Activated CD4-positive, alpha-beta T cell treated with anti-CD3 and anti-CD28 coated beads, Interleukin-2, Interleukin-4, amounts not matched to agents 100 ng/mL and 50 ng/mL, durations not matched to agents 16 hours and 8 hours (primary cell): ENCODE measurements around the gene SIVA1.
"Not testable (repeated sequence)": the region's sequence is repeated elsewhere in the genome, so short reads cannot be mapped to it uniquely, and the experiment has no call there.

Source experiments
- DNase-seq: peaks from one replicate; pipeline ENCODE4 v3.0.0-alpha.2; 2020; ENCODE audit warnings: low spot score

Gene SIVA1

GRCh38 chr14:104721505-104722431 lies 31.2 kb upstream of the SIVA1 start:
- DNase-seq, result no peak

- no peak for DNase-seq
These were observed 29.9 kb upstream of the SIVA1 start for GRCh38 chr14:104722938-104723650.

- peak; percentile 42 for DNase-seq
These were observed 29.1 kb upstream of the SIVA1 start, which contains the start of gene ADSS1 for GRCh38 chr14:104723651-104724406. TSS of gene ADSS1 (plus strand) at chr14:104724229. CDS start at chr14:104724271, 42 bp downstream.

GRCh38 chr14:104724407-104724980 lies 28.5 kb upstream of the SIVA1 start:
- no peak for DNase-seq

GRCh38 chr14:104724981-104725771 lies 27.8 kb upstream of the SIVA1 start:
- no peak for DNase-seq

GRCh38 chr14:104725772-104726548 lies 27.0 kb upstream of the SIVA1 start:
- no peak for DNase-seq

GRCh38 chr14:104726600-104727451 lies 26.1 kb upstream of the SIVA1 start:
- DNase-seq, result no peak

GRCh38 chr14:104728631-104729030 lies 24.3 kb upstream of the SIVA1 start:
- DNase-seq, result no peak

- DNase-seq, result not testable (repeated sequence)
These were observed 23.6 kb upstream of the SIVA1 start for GRCh38 chr14:104729176-104729834.

- no peak for DNase-seq
These were observed 23.1 kb upstream of the SIVA1 start for GRCh38 chr14:104729835-104730181.

GRCh38 chr14:104730487-104730886 lies 22.5 kb upstream of the SIVA1 start:
- DNase-seq, result no peak

GRCh38 chr14:104731320-104732294 lies 21.3 kb upstream of the SIVA1 start:
- DNase-seq, result no peak

- DNase-seq, result no peak
These were observed 20.6 kb upstream of the SIVA1 start for GRCh38 chr14:104732355-104732804.

- DNase-seq, result no peak
These were observed 19.8 kb upstream of the SIVA1 start for GRCh38 chr14:104732931-104733681.

GRCh38 chr14:104734051-104734587 lies 18.8 kb upstream of the SIVA1 start:
- DNase-seq, result no peak

GRCh38 chr14:104734601-104734990 lies 18.4 kb upstream of the SIVA1 start:
- no peak for DNase-seq
